CD4-positive, alpha-beta T cell treated with Interleukin-2 at 100 ng/mL for 4 hours (primary cell): ENCODE measurements around the gene ACAD8.

Experiments used
- DNase-seq: peaks from one replicate; pipeline ENCODE4 v3.0.0-alpha.2; 2020; ENCODE audit warnings: low spot score

The ACAD8 gene

DNA sequence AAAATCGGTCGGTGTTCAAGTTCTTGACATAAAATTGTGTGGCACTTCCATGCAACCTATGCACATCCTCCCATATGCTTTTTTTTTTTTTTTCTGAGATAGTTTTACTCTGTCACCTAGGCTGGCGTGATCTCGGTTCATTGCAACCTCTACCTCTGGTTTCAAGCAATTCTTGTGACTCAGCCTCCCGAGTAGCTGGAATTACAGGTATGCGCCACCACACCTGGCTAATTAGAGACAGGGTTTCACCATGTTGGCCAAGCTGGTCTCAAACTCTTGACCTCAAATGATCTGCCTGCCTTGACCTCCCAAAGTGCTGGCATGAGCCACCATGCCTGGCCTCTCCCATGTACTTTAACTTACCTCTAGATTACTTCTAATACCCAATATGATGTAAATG lies 37.8 kb downstream of the ACAD8 start:
- DNase-seq: no peak

DNA sequence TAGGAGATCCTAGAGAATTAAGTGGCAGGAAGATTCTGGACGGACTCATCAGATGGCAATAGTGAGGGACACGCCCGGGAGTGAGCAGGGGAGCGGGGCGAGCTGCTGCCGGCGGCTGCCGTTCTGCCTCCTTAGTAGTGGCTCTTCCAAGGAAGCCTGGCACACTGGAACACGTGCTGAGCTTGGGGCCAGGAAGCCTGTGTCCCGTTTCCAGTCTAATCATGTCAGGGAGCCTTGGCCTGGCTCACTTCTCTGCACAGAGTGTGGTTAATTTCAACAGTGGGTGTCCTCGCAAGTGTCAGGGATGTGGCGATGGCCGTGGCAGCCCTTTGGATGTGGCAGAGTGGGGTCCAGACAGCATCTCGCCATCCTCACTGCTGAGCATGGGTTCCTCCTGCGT lies 39.3 kb downstream of the ACAD8 start:
- no peak for DNase-seq

DNA sequence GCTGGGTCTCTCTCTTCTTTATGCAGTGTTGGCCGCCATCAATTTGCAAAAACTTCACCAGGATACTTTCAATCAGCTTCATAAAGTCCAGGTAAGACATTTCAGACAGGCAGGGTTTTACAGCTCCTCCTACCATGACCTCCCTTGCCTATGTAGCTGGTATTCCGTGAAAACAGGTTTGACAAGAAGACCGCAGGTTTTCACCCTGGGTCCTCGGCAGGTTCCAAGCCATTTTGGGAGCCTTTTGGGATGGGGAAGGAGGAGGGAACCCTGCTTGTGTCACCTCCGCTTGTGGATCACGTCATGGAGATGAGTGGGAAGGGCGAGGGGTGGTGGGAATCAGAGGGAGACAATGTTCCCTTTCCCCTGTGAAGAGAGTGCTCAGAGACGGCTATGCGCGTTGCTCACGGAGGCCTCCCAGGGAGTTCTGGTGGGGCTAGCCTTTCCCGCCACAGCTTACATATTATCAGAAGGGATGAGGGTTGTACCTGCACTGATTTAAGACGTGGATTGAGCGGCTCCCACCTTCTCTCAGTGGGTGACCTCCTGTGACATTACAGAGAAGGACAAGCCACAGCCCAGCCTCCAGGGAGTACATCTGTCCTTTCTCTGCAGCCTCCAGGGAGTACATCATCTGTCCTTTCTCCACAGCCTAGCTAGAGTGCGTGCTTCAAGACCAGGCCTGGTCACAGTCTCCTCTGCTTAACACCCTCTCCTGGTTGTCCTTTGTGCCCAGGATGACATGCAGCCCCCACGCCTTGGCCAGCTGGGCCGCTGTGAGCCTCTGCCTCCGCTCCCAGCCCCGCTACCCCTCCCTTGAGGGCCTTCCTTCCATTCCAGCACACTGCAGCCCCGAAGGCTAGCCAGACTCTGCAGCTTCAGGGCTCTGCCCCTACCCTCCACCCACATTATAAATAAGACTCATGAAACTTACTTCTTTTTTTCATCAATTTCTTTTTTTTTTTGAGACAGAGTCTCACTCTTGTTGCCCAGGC lies 40.0 kb downstream of the ACAD8 start:
- DNase-seq: no peak

DNA sequence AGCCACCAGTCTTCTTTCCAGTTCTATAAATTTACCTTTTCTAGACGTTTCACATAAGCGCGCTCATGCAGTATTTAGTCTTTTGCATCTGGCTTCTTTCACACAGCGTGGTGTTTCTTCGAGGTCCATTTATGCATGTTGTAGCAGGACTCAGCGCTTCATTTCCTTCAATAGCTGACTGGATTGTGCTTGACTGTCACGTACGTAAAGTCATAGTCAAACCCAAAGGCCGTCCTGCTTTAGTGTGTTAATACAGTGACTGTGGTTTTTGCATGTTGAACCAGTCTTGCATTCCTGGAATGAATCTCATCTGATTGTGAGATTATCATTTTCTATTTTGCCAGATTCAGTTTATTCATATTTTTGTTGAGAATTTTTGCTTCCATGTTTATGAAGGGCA lies 41.3 kb downstream of the ACAD8 start:
- DNase-seq: no peak

DNA sequence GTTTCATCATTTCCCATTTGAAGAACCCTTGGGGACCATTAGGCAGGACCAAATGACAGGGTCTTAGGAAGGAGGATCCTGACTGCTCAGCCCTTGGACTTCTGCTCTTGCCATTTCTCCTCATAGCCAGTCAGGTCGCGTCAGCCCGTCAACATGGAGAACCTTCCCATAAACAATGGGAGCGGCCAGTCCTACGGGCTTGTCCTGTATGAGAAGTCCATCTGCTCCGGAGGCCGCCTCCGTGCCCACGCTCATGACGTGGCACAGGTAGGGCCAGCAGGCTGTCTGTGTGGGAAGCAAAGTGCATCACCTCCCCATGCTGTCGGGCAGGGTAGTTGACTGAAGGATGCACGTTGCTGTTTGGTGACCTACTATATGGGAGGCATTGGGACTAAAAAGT lies 58.9 kb downstream of the ACAD8 start:
- no peak for DNase-seq

DNA sequence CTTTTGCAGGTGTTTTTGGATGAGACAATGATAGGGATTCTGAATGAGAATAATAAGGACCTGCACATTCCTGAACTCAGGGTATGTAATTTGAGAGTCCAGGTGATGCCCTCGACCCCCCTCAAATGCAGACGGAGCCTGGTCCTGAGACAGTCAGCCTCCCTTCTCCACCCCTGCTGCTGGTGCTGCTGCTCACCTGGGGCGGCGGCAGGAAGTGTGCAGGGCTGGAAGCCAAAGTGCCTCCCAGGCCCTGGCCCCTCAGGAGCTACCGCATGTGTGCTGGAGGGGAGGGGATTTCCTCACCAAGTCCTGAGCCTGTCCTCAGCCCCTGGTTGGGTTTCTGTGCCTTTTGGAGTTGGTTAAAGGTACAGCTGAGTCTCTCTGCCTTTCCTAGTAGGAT lies 59.4 kb downstream of the ACAD8 start:
- no peak for DNase-seq

GRCh38 chr11:134313379-134313778 lies 60.0 kb downstream of the ACAD8 start:
- no peak for DNase-seq

- DNase-seq: no peak
Measured at GRCh38 chr11:134313821-134314607, 60.6 kb downstream of the ACAD8 start.
